K562 (cell line): Measurements from ENCODE around the gene WFIKKN1. TPM values are rescaled to one million over a fixed set of nuclear protein-coding genes. Genes with fewer than 3 reads are reported as not detected.

ENCODE experiments used
- BHLHE40 ChIP-seq: IDR thresholded peaks from 2 replicates; pipeline ENCODE4 v1.6.1; 2011; ENCODE audit warnings: low read length, improper control_type of control experiment
- CBFA2T2 ChIP-seq: fragments of 450-650 bp; conservative IDR thresholded peaks from 2 replicates; pipeline ENCODE4 v1.6.1; 2017; ENCODE audit warnings: mild to moderate bottlenecking
- CBFB ChIP-seq: sonication (generic); formaldehyde crosslinking; IDR thresholded peaks from 2 replicates; pipeline ENCODE4 v1.4.0; 2020; ENCODE audit warnings: mild to moderate bottlenecking, missing genetic modification reagents
- CBX1 ChIP-seq: sonication (generic); IDR thresholded peaks from 2 replicates; pipeline ENCODE4 v1.6.1; 2016; ENCODE audit warnings: antibody characterized with exemption, low read depth, mild to moderate bottlenecking
- HDGF ChIP-seq: fragments of 450-650 bp; IDR thresholded peaks from 2 replicates; pipeline ENCODE4 v1.6.1; 2016
- MAZ ChIP-seq, 2 experiments: fragments of 450-650 bp in 1 of 2; sonication (generic) in 1 of 2; formaldehyde crosslinking; IDR thresholded peaks in 1 of 2; conservative IDR thresholded peaks in 1 of 2; 2 replicates each; pipeline versions ENCODE4 v1.4.0 to v1.5.0; 2020; ENCODE audit warnings: mild to moderate bottlenecking in 1 of 2, missing genetic modification reagents in 1 of 2
- NUFIP1 ChIP-seq: fragments of 450-650 bp; IDR thresholded peaks from 2 replicates; pipeline ENCODE4 v1.6.1; 2018; ENCODE audit not compliant: partially characterized antibody
- SMARCC2 ChIP-seq: fragments of 450-650 bp; IDR thresholded peaks from 2 replicates; pipeline ENCODE4 v1.6.1; 2017; ENCODE audit warnings: antibody characterized with exemption, moderate library complexity, mild to moderate bottlenecking, low read depth
- SMARCE1 ChIP-seq: fragments of 450-650 bp; IDR thresholded peaks from 2 replicates; pipeline ENCODE4 v1.7.1; 2016; ENCODE audit warnings: mild to moderate bottlenecking
- SRF ChIP-seq, 2 experiments: fragments of 250-450, 450-650 bp in 1 of 2; sonication (Bioruptor Pico) in 1 of 2; sonication (generic) in 1 of 2; formaldehyde crosslinking; IDR thresholded peaks; 2 replicates each; pipeline versions ENCODE4 v1.5.0 to v1.5.1; 2020 to 2022; ENCODE audit warnings: mild to moderate bottlenecking in 1 of 2, missing genetic modification reagents in 1 of 2
- TRIM24 ChIP-seq, 2 experiments: fragments of 450-650 bp; IDR thresholded peaks; 2 replicates each; pipeline ENCODE4 v1.6.1; 2016
- polyA plus RNA-seq, 8 experiments: library from polyadenylated mRNA; depleted of rRNA in 4 of 8; stranded (reverse) in 5 of 8; unstranded in 3 of 8; fragments of >200 nt; fragmentation: Nextera tagmentation in 2 of 8; fragmentation: Illumina TruSeq in 1 of 8; extraction: Ambion mirVana in 2 of 8; extraction: Trizol in 1 of 8; gene quantifications; 2 replicates each; pipeline versions ENCODE4 v1.2.1 to v1.2.3, GENCODE V29; 2011 to 2014; ENCODE audit warnings: inconsistent platforms in 1 of 8, missing spikeins in 1 of 8
- total RNA-seq, 7 experiments: library from RNA; depleted of rRNA in 6 of 7; stranded (reverse); fragments of >200 nt in 6 of 7; fragmentation: Illumina TruSeq in 2 of 7; extraction: Trizol in 2 of 7; gene quantifications; 2 replicates each; pipeline versions ENCODE4 v1.2.1 to v1.2.3, GENCODE V29; 2011 to 2021; ENCODE audit warnings: low replicate concordance in 1 of 7
- TF ChIP-seq, protein P1 (sequence below): IDR thresholded peaks from 2 replicates; pipeline ENCODE4 v1.6.1; 2012; ENCODE audit warnings: low read depth, low read length, improper control_type of control experiment, borderline replicate concordance
- TF ChIP-seq, protein P2 (sequence below): sonication (generic); formaldehyde crosslinking; IDR thresholded peaks from 2 replicates; pipeline ENCODE4 v1.8.1; 2023; ENCODE audit warnings: mild to moderate bottlenecking, missing genetic modification reagents
- TF ChIP-seq, protein P3 (sequence below): fragments of 450-650 bp; IDR thresholded peaks from 2 replicates; pipeline ENCODE4 v1.6.1; 2016
- TF ChIP-seq, protein P4 (sequence below): sonication (generic); formaldehyde crosslinking; IDR thresholded peaks from 2 replicates; pipeline ENCODE4 v1.8.0; 2022; ENCODE audit warnings: mild to moderate bottlenecking, missing genetic modification reagents

Gene WFIKKN1
- total and polyA plus RNA-seq, 9 of the 15 experiments (the other 6 are each of a cell fraction or from before 2014, with no cell fraction given) = 0.14 to 1.1 (median 0.50) TPM; not detected in 4

DNA sequence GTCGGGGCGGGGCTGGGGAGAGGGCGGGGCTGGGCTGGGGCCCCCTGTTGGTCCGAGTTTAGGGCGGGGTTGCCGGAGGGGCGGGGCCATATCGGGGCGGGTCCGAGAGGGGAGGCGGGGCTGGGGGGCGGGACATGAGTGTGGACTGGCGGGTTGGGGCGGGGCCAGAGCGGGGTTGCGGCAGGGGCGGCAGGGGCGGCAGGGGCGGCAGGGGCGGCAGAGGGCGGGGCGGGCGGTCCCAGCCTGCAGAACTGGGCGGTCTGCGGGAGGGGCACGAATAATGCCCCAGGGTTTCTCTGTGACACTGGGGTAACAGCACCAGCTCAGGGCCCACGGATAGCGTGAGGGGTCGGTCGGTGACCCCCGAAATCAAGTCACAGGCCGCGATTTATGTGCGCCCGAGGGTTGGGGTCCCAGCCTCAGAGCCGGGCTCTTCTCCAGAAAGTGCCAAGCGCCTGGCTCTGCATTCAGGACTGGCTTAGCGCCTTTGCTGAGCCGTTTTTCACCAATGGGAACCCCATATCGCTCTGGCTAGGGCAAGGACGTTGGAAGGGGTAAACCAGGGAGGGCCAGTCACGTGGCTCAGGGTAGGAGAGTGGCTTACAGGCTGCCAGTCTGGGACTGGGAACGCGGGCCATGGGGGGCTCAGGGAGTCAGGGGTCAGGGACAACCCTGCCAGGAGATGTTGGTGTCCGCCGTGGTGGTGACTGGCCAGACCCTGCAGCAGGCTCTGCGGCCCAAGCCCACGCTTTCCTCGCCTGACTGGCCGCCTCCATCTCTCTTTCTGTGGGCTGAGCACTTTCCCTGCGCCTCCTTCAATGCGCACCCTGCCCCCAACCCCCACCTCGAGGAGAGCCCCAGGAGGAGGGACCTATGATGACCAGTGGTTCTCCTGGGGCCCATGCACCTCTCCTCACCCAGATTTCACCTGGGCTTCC lies 6.6 kb downstream of the WFIKKN1 start (continued):
- TF ChIP-seq, protein P1, sequence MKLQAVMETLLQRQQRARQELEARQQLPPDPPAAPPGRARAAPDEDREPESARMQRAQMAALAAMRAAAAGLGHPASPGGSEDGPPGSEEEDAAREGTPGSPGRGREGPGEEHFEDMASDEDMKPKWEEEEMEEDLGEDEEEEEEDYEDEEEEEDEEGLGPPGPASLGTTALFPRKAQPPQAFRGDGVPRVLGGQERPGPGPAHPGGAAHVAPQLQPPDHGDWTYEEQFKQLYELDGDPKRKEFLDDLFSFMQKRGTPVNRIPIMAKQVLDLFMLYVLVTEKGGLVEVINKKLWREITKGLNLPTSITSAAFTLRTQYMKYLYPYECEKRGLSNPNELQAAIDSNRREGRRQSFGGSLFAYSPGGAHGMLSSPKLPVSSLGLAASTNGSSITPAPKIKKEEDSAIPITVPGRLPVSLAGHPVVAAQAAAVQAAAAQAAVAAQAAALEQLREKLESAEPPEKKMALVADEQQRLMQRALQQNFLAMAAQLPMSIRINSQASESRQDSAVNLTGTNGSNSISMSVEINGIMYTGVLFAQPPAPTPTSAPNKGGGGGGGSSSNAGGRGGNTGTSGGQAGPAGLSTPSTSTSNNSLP = no peak
- TF ChIP-seq HDGF (0 out of 2 replicates have a peak, but pooled peaks have one; percentile 21), CBX1 (0 out of 2 replicates have a peak, but pooled peaks have one; percentile 1), NUFIP1 (no peak), MAZ (CRISPR knock-in tag; conservative IDR thresholded peaks at IDR 0.05 in 1 of 2, IDR thresholded peaks at IDR 0.05 in 1 of 2) (0 out of 4 replicates have a peak, but pooled peaks of 1 of the 2 experiments have one; percentile 2), CBFB (CRISPR knock-in tag) (0 out of 2 replicates have a peak, but pooled peaks have one; percentile 45), SMARCC2 (no peak), CBFA2T2 (0 out of 2 replicates have a peak, but pooled peaks have one; percentile 7), SRF (CRISPR knock-in tag; IDR thresholded peaks at IDR 0.05) (no peak), SMARCE1 (no peak), TRIM24 (IDR thresholded peaks at IDR 0.05) (no peak), BHLHE40 (peak; percentile 47; the same call in 1 of the 2 replicates)
- TF ChIP-seq, protein P2, sequence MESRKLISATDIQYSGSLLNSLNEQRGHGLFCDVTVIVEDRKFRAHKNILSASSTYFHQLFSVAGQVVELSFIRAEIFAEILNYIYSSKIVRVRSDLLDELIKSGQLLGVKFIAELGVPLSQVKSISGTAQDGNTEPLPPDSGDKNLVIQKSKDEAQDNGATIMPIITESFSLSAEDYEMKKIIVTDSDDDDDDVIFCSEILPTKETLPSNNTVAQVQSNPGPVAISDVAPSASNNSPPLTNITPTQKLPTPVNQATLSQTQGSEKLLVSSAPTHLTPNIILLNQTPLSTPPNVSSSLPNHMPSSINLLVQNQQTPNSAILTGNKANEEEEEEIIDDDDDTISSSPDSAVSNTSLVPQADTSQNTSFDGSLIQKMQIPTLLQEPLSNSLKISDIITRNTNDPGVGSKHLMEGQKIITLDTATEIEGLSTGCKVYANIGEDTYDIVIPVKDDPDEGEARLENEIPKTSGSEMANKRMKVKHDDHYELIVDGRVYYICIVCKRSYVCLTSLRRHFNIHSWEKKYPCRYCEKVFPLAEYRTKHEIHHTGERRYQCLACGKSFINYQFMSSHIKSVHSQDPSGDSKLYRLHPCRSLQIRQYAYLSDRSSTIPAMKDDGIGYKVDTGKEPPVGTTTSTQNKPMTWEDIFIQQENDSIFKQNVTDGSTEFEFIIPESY = peak; percentile 39; the same call in 1 of the 2 replicates
- TF ChIP-seq, protein P3, sequence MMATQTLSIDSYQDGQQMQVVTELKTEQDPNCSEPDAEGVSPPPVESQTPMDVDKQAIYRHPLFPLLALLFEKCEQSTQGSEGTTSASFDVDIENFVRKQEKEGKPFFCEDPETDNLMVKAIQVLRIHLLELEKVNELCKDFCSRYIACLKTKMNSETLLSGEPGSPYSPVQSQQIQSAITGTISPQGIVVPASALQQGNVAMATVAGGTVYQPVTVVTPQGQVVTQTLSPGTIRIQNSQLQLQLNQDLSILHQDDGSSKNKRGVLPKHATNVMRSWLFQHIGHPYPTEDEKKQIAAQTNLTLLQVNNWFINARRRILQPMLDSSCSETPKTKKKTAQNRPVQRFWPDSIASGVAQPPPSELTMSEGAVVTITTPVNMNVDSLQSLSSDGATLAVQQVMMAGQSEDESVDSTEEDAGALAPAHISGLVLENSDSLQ = no peak
- TF ChIP-seq, protein P4, sequence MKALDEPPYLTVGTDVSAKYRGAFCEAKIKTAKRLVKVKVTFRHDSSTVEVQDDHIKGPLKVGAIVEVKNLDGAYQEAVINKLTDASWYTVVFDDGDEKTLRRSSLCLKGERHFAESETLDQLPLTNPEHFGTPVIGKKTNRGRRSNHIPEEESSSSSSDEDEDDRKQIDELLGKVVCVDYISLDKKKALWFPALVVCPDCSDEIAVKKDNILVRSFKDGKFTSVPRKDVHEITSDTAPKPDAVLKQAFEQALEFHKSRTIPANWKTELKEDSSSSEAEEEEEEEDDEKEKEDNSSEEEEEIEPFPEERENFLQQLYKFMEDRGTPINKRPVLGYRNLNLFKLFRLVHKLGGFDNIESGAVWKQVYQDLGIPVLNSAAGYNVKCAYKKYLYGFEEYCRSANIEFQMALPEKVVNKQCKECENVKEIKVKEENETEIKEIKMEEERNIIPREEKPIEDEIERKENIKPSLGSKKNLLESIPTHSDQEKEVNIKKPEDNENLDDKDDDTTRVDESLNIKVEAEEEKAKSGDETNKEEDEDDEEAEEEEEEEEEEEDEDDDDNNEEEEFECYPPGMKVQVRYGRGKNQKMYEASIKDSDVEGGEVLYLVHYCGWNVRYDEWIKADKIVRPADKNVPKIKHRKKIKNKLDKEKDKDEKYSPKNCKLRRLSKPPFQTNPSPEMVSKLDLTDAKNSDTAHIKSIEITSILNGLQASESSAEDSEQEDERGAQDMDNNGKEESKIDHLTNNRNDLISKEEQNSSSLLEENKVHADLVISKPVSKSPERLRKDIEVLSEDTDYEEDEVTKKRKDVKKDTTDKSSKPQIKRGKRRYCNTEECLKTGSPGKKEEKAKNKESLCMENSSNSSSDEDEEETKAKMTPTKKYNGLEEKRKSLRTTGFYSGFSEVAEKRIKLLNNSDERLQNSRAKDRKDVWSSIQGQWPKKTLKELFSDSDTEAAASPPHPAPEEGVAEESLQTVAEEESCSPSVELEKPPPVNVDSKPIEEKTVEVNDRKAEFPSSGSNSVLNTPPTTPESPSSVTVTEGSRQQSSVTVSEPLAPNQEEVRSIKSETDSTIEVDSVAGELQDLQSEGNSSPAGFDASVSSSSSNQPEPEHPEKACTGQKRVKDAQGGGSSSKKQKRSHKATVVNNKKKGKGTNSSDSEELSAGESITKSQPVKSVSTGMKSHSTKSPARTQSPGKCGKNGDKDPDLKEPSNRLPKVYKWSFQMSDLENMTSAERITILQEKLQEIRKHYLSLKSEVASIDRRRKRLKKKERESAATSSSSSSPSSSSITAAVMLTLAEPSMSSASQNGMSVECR = 0 out of 2 replicates have a peak, but pooled peaks have one; percentile 53
